CD4-positive, alpha-beta T cell treated with Interferon alpha-2 for 1 hour (primary cell): ENCODE measurements around the gene INTS3.
A peak's percentile ranks its signal among the peaks of the same experiment; 100 is the strongest.

ENCODE experiments used
- DNase-seq, 2 donors: peaks; one replicate each; pipeline ENCODE4 v3.0.0-alpha.2; 2020 to 2022

Gene INTS3, protein sequence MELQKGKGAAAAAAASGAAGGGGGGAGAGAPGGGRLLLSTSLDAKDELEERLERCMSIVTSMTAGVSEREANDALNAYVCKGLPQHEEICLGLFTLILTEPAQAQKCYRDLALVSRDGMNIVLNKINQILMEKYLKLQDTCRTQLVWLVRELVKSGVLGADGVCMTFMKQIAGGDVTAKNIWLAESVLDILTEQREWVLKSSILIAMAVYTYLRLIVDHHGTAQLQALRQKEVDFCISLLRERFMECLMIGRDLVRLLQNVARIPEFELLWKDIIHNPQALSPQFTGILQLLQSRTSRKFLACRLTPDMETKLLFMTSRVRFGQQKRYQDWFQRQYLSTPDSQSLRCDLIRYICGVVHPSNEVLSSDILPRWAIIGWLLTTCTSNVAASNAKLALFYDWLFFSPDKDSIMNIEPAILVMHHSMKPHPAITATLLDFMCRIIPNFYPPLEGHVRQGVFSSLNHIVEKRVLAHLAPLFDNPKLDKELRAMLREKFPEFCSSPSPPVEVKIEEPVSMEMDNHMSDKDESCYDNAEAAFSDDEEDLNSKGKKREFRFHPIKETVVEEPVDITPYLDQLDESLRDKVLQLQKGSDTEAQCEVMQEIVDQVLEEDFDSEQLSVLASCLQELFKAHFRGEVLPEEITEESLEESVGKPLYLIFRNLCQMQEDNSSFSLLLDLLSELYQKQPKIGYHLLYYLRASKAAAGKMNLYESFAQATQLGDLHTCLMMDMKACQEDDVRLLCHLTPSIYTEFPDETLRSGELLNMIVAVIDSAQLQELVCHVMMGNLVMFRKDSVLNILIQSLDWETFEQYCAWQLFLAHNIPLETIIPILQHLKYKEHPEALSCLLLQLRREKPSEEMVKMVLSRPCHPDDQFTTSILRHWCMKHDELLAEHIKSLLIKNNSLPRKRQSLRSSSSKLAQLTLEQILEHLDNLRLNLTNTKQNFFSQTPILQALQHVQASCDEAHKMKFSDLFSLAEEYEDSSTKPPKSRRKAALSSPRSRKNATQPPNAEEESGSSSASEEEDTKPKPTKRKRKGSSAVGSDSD

DNA sequence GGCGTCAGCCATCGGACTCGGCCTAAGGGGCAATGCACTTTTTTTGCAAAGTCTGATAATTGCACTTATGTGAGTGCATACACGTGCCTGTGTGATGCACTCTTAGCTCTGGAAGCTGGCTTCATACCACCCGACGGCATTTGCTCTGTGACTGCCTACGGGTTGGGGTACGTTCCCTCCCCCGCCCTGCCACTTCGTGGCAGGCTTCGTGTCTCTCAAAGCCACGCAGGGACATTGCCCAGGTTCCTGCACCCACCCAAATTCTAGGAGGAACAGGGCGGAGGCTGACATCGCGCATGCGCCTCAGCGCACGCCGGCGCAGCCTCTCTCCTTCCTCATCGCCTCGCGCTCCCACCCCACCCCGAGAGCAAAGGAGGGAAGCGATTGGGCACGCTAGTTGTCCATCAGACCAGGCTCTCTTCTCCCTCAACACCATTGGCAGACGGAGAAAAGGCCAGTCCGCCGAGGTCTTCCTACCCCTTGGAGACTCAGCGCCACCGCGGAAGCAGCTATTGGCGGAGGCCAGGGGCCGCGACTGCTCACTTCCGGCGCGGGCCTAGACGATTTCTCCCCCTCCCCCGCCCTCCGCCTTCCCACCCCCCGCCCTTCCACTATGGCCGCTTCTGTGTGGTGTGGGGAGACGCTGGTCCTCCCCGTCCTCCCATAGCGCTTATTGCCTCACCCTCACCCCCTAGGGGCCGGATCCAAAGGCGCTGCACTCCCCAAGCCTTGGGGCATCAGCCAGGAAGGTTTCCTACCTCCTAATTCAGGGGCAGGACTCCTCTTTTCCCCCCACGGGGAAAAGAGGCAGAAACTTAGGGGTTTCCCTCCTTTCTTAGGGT, at the start of gene INTS3:
Gene INTS3 (plus strand): TSS at position 588 of the 842 bp plus-strand sequence. CDS start 585 bp downstream, outside the sequence.
- DNase-seq: peak; percentile 100

DNA sequence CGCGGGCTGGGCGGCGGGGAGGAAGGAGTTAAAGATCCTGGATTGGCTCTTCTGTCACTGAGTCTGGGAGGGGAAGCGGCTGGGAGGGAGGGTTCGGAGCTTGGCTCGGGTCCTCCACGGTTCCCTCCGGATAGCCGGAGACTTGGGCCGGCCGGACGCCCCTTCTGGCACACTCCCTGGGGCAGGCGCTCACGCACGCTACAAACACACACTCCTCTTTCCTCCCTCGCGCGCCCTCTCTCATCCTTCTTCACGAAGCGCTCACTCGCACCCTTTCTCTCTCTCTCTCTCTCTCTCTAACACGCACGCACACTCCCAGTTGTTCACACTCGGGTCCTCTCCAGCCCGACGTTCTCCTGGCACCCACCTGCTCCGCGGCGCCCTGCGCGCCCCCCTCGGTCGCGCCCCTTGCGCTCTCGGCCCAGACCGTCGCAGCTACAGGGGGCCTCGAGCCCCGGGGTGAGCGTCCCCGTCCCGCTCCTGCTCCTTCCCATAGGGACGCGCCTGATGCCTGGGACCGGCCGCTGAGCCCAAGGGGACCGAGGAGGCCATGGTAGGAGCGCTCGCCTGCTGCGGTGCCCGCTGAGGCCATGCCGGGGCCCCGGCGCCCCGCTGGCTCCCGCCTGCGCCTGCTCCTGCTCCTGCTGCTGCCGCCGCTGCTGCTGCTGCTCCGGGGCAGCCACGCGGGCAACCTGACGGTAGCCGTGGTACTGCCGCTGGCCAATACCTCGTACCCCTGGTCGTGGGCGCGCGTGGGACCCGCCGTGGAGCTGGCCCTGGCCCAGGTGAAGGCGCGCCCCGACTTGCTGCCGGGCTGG, 49.1 kb upstream of the INTS3 start, which contains the start of gene NPR1:
Gene NPR1 (plus strand): TSS at position 170 of the 818 bp plus-strand sequence. CDS start 421 bp downstream, at position 591.
- peak in 1 of 2 donors; percentile 23 for DNase-seq

DNA sequence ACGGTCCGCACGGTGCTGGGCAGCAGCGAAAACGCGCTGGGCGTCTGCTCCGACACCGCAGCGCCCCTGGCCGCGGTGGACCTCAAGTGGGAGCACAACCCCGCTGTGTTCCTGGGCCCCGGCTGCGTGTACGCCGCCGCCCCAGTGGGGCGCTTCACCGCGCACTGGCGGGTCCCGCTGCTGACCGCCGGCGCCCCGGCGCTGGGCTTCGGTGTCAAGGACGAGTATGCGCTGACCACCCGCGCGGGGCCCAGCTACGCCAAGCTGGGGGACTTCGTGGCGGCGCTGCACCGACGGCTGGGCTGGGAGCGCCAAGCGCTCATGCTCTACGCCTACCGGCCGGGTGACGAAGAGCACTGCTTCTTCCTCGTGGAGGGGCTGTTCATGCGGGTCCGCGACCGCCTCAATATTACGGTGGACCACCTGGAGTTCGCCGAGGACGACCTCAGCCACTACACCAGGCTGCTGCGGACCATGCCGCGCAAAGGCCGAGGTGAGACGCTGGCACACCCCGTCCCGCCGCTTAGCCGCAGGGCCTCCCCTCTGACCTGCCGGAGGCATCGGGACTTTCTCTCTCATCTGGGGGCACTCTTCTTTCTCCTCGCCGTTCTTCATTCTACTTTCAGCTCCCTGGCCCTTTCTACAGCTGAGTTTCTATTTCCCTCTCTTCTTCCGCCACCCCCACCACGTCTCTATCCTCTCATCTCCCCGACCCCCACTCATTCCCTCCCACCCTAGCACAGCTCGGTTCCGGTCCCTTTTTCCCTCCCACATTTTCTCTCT, 48.3 kb upstream of the INTS3 start:
- DNase-seq: peak; percentile 8 to 16

DNA sequence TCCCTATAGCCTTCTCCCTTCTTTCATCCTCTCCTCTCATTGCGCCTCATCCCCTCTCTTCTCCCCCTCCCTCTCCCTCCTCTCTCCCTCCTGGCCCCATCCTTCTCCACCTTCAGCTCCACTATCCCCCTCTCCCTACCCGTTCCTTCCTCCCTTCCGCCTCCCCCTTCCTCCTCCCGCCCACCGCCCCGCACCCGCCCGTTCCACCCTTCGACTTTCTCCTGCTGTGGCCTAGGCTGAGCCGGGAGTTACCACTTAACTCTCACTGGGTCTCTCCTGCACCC, 47.8 kb upstream of the INTS3 start:
- no peak for DNase-seq

DNA sequence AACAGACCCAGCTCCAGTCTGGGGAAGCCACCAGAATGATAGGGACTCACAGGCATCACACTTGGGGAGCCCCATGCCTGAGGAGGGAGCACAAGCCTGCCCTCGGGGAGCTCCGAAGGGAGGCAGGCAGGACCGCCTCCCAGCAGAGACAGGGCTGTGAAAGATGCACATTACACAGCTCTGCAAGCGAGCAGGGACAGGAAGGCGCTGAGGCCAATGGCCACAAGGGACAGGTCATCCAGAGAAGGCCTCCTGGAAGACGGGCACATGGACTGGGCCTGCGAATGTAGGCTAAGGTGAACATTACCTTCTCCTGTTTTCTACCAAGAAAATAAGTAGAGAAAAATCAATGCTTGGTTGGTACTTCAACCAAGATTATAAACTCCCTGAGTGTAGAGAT, 45.1 kb upstream of the INTS3 start:
- no peak for DNase-seq

DNA sequence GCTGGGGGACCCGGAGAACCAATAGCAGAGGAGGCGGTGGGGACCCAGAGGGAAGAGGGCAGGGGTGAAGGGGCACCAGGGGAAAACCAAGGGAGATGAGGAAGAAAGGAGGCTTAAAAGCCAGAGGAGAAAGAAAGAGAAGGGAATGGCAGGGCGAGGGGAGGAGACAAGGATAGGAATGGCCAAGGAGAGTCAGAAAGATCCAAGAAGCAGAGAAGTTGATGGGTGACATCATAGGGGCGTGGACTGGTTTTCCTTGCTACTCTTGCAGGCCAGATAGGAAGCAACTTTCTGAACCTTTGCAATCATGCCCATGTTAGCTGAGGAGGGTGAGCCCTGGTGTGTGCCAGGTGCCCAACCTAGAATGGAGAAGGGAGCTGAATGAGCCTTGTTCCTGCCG, 44.0 kb upstream of the INTS3 start:
- DNase-seq: no peak

DNA sequence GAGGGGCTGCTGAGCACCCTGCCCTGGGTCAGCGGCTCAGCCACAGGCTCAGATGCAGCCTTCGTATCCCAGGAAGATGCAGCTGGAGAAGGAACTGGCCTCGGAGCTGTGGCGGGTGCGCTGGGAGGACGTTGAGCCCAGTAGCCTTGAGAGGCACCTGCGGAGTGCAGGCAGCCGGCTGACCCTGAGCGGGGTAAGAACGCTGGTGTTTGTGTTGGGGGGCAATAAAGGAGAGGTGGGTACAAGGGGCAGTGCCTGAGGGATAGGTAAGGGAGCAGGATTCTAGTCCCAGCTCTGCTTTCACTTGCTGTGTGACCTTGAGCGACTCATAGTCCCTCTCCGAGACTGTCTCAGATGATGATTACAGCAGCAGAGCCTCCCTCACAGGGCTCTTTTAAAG, 43.0 kb upstream of the INTS3 start:
- DNase-seq: no peak

DNA sequence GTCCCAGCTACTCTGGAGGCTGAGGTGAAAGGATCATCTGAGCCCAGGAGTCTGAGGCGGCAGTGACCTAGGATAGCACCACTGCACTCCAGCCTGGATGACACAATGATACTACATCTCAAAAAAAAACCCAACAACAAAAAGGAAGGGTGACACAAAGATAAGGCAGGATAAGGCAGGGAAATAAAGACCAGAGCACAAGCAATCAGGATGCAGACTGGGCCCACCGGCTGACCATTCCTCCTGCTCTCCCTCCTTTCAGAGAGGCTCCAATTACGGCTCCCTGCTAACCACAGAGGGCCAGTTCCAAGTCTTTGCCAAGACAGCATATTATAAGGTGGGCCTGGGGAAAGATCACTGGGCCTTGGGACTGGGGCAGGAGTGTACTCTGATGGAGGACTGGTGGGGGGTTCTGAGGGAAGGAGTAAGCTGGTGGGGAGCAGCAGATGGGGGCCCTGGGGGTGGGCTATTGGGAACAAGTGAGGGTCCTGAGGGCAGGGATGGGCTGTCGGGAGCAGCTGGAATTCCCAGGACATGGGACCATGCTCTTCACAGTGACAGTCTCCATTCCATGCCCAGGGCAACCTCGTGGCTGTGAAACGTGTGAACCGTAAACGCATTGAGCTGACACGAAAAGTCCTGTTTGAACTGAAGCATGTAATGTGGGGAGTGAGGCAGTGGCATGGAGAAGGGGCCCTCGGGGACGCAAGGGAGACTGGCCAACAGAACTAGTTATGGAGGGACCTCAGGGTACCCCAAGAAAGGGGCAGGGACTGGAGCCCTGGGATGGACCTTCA, 42.1 kb upstream of the INTS3 start:
- no peak for DNase-seq

DNA sequence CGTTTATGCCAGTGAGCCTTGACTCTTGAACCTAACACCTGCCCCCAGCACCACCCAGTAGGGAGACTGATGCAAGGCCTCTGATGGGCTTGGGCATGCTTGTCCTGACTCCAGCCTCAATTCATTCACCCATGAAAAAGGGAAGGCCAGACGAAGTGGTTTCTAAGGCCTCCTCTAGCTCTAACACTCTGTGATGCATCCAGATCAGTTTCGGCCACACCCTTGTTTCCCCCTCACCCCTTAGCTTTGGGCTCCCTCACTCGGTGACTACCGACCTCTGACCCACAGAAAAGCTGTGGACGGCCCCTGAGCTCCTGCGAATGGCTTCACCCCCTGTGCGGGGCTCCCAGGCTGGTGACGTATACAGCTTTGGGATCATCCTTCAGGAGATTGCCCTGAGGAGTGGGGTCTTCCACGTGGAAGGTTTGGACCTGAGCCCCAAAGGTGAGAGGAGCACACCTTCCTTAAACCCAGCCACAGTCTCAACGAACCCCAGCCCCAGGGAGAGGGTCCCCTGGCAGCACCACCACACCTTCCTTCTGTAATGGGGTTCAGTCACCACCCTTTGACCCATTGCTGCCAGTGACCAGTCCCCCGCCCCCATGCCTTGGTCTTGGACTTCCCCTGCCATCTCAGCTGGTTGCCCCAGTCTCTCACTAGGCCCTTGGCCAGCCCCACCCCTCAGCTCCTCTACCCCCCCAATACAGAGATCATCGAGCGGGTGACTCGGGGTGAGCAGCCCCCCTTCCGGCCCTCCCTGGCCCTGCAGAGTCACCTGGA, 40.3 kb upstream of the INTS3 start:
- no peak for DNase-seq

DNA sequence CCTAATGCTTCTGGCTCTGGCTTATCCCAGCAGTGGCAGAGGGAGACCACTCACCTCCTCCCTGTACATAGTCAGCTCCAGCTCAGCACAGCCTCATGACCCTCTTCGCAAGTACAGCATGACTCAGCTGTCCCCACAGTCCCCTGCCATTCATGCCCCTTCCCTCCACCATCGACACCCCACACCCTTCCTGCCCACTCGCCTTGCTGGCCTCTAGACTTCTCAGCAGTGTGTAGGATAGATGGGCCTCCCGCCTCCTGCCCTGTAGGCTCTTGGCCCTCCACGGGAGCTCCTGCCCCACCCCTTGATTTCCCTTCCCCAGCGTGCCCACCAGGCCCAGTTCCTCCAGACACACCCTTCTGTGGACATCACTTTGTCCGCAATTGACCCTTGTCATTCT, 39.6 kb upstream of the INTS3 start:
- DNase-seq: no peak

DNA sequence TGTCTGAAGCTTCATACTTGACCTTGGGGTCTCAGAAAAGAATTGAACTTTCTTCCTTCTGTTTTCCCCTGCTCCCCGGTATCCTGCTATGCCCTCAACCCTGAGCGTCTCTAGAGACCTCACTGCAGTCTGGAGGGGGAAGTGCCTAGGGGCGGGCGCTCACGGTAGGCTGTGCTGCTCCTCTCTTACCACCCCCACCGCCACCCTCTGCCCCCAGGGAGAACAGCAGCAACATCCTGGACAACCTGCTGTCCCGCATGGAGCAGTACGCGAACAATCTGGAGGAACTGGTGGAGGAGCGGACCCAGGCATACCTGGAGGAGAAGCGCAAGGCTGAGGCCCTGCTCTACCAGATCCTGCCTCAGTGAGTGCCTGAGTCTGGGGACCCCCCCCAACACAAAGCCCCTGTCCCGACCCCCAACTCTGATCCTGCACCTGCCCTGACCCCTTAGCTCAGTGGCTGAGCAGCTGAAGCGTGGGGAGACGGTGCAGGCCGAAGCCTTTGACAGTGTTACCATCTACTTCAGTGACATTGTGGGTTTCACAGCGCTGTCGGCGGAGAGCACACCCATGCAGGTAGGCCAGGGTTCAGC, 39.0 kb upstream of the INTS3 start:
- DNase-seq: no peak

DNA sequence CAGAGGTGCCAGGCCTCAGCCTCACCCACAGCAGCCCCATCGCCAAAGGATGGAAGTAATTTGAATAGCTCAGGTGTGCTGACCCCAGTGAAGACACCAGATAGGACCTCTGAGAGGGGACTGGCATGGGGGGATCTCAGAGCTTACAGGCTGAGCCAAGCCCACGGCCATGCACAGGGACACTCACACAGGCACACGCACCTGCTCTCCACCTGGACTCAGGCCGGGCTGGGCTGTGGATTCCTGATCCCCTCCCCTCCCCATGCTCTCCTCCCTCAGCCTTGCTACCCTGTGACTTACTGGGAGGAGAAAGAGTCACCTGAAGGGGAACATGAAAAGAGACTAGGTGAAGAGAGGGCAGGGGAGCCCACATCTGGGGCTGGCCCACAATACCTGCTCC, 34.4 kb upstream of the INTS3 start:
- DNase-seq: no peak

DNA sequence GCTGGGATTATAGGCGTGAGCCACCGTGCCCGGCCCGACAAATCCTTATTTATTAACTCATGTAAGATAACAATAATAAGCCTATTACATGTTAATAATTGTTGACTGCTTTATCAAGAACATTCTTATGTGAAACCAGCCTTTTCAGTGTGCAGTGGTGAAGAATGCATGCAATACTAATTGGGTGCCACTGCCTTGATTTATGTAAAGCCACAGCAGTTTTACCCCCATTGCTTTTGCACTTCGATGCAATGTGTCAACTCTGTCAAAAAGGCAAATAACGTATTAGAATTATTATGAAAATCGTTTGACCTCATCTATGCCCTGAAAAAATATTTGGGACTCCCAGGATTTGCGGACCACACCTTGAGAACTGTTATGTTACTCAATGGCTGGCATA, 31.1 kb upstream of the INTS3 start:
- DNase-seq: no peak

DNA sequence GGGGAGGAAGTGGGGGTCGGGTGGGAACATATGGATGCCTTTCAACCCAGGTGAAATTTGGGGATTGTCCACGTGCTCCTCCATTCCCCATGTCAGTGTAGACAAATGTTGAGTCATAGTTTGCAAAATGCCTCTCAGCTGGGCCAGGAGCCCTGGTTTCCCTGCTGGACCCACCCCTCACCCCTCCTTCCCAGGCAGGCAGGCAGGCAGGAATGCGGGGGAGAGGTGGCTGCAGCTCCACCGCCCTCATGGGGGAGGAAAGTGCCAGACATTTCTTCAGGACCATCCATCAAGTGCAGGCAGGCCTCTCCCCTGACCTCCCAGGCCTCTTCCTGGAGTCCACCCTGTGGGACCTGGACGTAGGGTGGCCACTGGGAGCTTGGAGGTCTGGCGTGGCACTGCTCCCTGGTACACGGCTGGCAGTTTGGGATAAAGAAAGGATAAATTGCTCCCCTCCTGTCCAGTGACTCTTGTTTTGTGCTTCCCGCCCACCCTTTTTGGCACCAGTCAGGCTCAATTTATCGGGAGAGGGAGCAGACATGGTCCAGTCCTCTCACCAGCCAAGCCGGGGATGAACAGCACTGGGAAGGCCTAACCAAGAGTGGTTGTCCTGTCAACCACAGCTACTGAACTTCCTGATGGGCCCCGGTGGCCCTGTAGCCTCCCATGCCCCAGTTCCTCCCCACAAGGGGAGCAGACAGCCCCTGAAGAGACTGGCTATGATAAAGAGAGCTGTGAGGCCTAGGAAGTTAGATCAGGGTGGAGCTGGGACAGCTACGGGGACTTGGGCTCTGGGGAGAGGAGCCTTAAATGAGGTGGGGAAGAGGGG, 30.4 kb upstream of the INTS3 start:
- no peak for DNase-seq

DNA sequence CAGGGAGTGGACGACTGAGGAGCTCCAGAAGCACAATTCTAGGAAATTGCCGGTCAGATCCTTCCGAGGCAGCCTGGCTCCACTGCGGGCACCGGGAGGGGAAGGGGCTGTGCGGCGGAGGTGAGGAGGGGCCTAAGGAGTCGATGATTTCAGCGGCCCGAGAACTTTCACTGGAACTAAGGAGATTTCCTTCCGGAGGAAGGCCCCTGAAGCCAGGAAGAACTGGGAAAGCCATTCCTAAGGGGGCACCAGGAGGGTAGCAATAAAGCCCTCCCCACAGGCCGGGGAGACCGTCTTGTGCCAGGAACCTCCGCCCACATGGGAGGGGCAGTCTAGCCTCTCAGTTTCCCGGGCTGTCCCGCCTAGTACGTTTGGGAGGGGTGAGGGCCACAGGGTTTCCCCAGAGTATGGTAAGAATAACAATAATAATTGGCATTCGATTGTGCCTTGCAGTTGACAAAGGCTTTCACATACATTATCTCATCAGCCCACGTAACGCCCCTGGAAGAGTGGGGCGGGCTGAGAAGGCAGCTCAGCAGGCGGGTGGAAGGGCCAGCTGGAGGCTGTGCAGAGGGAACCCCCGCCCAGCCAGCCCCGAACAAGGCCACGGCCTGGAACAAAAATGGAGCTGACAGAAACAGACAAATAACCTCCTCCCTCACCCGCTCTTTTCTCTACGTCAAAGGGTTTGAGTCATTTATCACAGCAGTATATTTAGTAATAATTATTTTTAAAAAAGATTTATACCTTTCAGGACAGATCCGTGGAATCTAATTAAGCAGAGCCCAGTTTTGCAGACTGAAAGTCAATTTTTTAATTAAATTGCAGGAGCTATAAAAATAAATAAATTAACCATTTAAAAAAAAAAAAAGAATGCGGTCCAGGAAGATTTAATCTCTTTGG, 29.6 kb upstream of the INTS3 start:
- no peak for DNase-seq

DNA sequence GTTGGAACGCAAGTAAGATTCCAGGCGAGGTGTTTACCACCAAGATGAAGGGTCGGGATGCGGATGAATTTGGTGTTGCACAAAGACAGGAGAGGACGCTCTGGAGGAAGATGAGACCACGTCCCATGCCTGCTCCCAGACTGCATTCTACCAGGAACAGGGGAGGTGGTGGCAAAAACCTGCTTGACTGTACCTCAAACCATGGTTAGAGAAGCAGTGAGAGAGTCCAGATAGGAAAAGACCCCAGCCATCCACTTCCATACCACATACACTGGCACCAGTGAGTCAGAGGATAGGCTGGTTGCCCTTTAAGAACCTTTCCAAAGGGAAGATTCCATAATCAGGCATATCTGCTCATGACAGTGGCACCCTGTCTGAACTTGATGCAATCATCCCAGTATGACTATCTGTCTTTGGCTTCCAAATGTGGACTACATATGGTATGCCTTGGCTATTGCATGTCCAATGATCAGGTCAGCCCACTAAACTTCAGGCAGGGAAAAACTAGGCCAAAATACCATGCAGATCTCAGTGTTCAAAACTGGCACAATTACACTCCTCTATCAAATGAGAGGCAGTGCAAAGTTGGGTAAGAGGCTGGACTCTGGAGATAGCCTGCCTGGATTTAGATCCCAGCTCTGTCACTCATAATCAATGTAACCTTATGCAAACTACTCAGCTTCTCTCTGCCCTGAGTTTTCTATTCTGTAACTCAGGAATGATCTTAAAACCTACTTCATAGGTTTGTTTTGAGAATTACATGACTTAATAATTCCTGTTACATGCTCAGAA, 28.7 kb upstream of the INTS3 start:
- no peak for DNase-seq
